Activated CD8-positive, alpha-beta memory T cell treated with anti-CD3 and anti-CD28 coated beads, Interleukin-2, amount 50 U/mL, for 4 hours (primary cell): Measurements from ENCODE around the gene GRAMD1B.
A peak's percentile ranks its signal among the peaks of the same experiment; 100 is the strongest.

Experiments
- DNase-seq: peaks from one replicate; pipeline ENCODE4 v3.0.0-alpha.2; 2020

GRAMD1B gene

GRCh38 chr11:123478352-123478987 lies 48.4 kb downstream of the GRAMD1B start:
- DNase-seq = no peak

- DNase-seq = no peak
Measured at GRCh38 chr11:123479048-123479837, 49.2 kb downstream of the GRAMD1B start.

GRCh38 chr11:123480290-123480815 lies 50.3 kb downstream of the GRAMD1B start:
- DNase-seq = no peak

GRCh38 chr11:123480882-123481281 lies 50.8 kb downstream of the GRAMD1B start:
- no peak for DNase-seq

- DNase-seq = no peak
Measured at GRCh38 chr11:123481640-123482039, 51.6 kb downstream of the GRAMD1B start.

GRCh38 chr11:123482218-123482617 lies 52.1 kb downstream of the GRAMD1B start:
- DNase-seq = no peak

GRCh38 chr11:123483058-123483457 lies 53.0 kb downstream of the GRAMD1B start:
- no peak for DNase-seq

- DNase-seq = no peak
Measured at GRCh38 chr11:123483466-123483865, 53.4 kb downstream of the GRAMD1B start.

GRCh38 chr11:123484448-123484847 lies 54.4 kb downstream of the GRAMD1B start:
- no peak for DNase-seq

GRCh38 chr11:123487157-123487744 lies 57.2 kb downstream of the GRAMD1B start:
- DNase-seq = no peak

- DNase-seq = no peak
Measured at GRCh38 chr11:123490527-123490926, 60.5 kb downstream of the GRAMD1B start.

- no peak for DNase-seq
Measured at GRCh38 chr11:123491241-123491640, 61.2 kb downstream of the GRAMD1B start.

GRCh38 chr11:123493349-123494063 lies 63.4 kb downstream of the GRAMD1B start:
- DNase-seq = no peak

GRCh38 chr11:123494195-123495050 lies 64.4 kb downstream of the GRAMD1B start:
- no peak for DNase-seq

GRCh38 chr11:123504401-123504800 lies 74.3 kb downstream of the GRAMD1B start:
- DNase-seq = no peak

- DNase-seq = no peak
Measured at GRCh38 chr11:123505546-123506299, 75.7 kb downstream of the GRAMD1B start.

GRCh38 chr11:123507043-123507442 lies 77.0 kb downstream of the GRAMD1B start:
- no peak for DNase-seq

- DNase-seq = no peak
Measured at GRCh38 chr11:123509737-123510578, 79.9 kb downstream of the GRAMD1B start.

GRCh38 chr11:123510579-123510905 lies 80.5 kb downstream of the GRAMD1B start:
- no peak for DNase-seq

- peak; percentile 55 for DNase-seq
Measured at GRCh38 chr11:123511037-123511870, 81.2 kb downstream of the GRAMD1B start.
